ENCODE measurements around the gene ACSS1.

ACSS1 gene

DNA sequence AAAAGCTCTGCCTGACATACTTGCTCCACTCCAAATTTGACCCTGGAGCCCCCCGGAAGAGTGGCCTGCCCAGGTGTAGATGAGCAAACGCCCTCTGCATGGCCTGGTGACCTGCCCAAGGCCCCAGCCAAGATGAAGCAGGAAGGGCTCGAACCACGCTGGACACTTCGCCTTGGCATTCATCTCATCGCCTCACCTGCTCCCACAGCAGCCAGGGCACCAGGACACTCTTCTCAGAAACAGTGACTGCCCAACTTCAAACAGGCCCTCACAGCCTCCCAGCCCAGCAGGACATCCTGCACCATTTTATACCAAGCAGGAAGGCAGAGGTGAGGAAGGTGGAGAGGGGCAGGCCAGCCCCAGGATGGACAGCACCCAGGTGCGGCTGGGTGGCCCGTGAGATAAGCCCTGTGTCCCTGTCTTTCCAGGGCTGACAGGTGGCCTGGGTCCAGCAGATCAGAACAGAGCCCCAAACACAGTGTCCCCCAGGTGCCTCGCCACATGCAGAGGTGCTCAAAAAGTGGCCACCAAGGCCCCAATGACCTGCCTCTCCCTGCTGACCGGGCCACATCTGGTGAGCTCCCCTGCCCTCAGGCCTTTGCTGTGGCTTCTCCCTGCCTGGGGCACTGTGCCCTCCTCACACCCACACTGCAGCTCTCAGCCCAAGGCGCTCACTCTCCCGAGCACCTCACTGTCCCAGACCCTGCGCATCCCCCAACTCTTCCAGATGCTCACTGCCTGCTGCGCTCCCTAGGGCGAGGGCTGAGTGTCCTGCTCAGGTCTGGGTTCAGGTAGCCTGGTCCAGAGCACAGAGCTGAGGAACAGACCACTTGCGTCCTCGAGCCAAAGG lies 7.2 kb downstream of the ACSS1 start:
- TF ChIP-seq GATA2 (IDR thresholded peaks at IDR 0.05; ENCODE audit: low read depth, low read length) (no peak), GATA3 (IDR thresholded peaks at IDR 0.05; ENCODE audit: low read depth, low read length) (no peak)

DNA sequence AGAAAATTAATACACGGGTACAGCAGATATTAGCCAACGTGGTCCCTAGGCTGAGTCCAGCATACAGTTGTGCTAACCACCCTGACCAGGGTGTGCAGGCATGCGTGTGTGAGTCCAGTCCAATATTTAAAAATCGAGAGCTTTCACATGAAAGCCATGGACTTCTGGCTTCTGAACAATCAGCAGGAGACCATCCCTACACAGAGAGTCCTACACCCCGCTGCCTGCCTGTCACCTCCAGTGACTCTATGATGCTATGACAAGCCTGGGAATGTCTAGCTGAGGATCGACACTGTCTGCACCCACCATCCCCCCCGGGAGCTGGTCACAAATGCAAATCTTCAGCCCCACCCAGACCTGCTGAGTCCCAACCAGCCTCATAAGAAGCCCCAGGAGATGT lies 7.9 kb downstream of the ACSS1 start:
- TF ChIP-seq GATA2 (IDR thresholded peaks at IDR 0.05; ENCODE audit: low read depth, low read length), result no peak
- no peak for TF ChIP-seq GATA3 (IDR thresholded peaks at IDR 0.05; ENCODE audit: low read depth, low read length)

DNA sequence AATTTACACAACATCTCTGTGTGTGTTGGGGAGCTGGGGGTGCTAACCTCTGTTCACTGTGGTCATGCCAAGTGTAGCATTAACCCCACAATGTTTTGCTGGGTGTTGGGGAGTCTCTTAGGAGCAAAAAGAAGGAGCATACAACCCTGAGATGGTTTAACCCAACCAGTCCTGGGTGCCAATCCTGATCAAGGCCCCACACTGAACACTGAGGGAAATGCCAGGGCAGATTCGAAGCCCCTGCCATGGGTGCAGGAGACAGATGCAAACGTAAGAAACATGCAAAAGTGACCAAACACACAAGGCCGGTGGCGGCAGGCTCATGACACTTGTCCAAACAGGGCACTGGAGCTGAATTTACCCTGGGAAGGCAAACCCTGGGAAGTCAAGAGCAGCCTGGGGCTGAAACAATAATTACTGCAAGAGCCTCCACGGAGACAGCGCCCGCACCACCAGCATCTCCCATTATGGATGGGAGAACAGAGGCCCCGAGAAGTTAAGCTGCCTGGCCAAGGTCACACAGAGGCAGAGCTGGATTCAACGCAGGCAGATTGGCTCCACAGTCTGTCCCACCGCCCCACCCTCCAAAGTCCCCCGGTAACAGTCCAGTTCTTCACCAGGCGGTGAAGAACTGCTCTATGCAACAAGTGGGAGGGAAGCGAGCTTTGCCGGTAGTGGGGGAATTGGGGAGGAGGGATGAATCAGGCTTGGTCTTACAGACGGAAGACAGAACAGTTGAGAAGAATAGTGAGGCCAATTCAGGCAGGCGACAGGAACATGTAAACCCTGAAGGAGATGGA lies 8.5 kb downstream of the ACSS1 start:
- TF ChIP-seq GATA3 (IDR thresholded peaks at IDR 0.05; ENCODE audit: low read depth, low read length), result no peak
- TF ChIP-seq GATA2 (IDR thresholded peaks at IDR 0.05; ENCODE audit: low read depth, low read length), result no peak

DNA sequence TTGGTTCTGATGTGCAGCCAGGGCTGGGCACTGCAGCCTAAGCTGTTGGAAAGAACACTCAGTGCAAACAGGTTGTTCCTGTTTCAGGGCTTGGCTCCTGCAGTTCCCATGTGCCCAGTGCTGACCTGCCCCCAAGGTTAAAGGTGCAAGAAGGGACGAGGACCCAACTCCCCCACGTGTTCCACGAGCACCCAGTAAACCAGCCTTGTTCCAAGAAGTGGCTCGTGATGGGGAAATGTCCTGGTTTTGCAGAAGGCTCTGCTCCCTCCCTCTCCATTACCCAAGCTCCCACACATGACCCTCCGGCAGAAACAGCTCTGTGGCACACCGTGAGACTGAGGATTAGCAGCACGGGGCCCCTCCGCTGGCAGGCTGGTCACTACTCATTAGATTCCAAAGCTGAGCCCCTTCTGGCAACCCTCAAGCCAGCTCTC lies 9.4 kb downstream of the ACSS1 start:
- TF ChIP-seq GATA2 (IDR thresholded peaks at IDR 0.05; ENCODE audit: low read depth, low read length) (no peak), GATA3 (IDR thresholded peaks at IDR 0.05; ENCODE audit: low read depth, low read length) (no peak)

DNA sequence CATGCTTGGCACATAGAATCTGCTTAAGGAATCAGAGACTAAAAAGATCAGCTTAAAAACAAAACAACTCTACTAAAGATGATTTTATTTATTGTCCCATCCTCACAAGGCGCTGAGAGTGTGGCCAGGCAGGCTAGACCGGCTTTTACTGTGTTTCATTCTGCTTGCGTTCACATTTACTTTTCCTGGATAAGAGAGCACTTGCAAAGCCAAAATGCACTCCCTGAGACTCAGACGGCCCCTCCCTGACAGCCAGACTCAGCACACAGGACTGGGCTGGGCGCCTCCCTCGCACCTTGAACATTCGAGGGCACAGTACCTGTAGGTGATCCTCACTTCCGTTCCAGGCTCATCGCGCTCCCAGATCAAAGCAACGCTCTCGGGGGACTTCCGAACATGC lies 10.2 kb downstream of the ACSS1 start:
- TF ChIP-seq GATA2 (IDR thresholded peaks at IDR 0.05; ENCODE audit: low read depth, low read length), result no peak
- no peak for TF ChIP-seq GATA3 (IDR thresholded peaks at IDR 0.05; ENCODE audit: low read depth, low read length)

DNA sequence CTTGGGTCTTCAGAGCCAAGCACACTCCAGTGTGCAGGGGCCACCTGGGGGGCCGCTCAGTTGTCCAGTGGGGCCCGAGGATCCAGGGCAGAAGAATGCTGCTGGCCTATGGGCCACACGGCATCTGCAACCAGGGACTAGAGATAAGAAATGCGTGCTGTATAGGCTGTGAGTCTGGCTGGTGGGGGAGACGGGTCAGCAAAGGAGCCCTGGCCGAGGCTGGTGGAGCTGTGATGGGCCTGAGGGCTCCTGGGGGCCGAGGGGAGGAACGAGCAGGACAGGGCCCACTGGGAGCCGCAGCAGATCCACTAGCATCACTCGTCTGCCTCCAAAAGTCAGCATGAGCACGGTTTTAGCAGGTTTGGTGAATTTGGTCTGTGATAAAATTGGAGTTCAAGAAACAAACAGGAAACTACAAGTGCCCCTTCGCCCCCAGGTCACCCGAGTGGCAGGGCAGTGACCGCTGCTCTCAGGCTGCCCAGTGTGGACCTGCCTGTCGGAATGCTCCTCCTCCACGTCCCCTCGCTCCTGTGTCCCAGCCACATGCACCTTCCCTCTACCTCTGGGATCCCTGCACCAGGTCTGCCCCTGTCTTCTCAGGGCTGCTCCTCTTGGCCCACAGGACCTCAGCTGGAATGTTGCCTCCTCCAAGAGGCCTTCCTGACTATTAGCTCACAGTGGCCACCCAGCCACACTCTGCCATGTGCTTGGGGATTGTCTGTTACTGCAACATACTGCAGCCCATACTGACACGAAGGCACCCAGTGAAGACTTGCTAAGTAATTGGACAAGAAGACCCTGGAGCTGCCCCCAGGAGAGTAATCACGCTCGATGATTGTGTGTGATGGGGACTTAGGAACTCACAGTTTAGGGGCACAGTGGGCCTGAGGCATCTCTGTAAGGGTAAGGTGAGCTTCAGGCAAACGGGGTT lies 10.9 kb downstream of the ACSS1 start:
- TF ChIP-seq GATA3 (IDR thresholded peaks at IDR 0.05; ENCODE audit: low read depth, low read length) (no peak), GATA2 (IDR thresholded peaks at IDR 0.05; ENCODE audit: low read depth, low read length) (no peak)

DNA sequence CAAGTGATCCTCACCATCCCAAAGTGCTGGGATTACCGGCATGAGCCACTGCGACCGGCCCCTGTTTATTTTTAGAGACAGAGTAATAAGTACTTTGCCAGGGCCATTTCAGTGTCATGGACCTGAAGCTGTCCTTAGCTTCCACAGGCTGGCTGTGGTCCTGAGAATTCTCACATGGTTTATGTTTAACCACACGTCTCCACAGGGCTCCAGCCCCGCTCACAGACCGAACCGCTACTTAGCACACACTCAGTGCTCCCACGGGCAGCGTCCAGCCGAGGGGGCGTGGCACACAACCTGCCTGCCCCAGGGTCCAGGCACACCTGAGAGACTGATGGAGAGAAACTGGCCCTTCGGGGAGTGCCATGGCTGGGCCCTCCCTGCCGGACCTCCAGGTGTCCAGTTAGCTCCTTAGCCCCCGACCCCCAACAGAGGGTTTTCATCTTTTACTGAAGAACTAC lies 11.7 kb downstream of the ACSS1 start:
- no peak for TF ChIP-seq GATA2 (IDR thresholded peaks at IDR 0.05; ENCODE audit: low read depth, low read length)
- no peak for TF ChIP-seq GATA3 (IDR thresholded peaks at IDR 0.05; ENCODE audit: low read depth, low read length)

DNA sequence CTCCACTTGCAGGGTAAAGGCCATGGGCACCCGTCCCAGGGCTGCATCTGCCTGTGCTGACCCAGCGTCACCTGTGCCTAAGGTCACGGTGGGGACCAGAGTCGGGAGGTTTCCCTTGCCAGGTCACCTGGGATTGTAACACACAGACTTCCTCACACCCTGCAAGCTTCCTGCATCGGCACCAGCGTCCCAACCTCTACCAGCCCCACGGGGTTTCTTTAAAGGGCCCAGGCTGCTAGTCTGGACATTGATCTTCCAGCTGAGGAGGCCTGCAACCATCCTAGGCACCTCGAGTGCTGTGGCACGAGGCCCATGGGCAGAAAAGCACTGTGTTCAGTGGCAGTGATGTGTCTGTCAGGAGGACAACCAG lies 12.6 kb downstream of the ACSS1 start:
- no peak for TF ChIP-seq GATA2 (IDR thresholded peaks at IDR 0.05; ENCODE audit: low read depth, low read length)
- TF ChIP-seq GATA3 (IDR thresholded peaks at IDR 0.05; ENCODE audit: low read depth, low read length), result no peak

DNA sequence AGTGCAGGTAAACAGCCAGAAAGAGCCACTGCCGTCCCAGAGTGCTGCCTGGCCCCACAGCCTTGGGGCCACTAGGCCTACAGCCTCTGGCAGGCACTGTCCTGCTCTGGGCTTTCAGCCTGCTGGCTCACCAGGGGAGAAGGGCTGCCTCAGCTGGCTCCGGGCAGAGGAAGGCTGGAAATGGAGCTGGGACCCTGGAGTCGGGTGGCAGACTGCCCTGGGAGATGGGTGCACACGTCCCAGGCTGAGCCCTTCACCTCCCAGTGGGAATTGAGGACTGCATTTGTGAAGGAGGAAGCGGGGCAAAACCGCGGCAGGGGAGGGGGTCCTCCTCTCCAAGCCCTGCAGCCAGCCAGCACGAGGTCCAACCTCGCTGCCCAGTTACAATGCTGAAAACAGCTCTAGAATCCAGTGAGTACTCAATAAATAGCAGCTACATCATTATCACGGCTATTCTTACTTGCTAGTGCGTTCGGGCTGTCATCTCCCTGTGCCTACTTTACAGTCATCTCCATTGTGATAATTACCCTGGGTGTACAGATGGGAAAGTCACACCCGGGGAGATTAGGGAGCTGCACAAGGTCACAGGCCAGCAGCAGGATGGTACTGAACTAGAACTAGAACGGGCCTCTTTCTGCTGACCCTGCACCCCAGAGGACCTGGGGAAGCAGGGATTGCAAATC lies 13.1 kb downstream of the ACSS1 start:
- TF ChIP-seq GATA3 (IDR thresholded peaks at IDR 0.05; ENCODE audit: low read depth, low read length), result no peak
- TF ChIP-seq GATA2 (IDR thresholded peaks at IDR 0.05; ENCODE audit: low read depth, low read length), result no peak

DNA sequence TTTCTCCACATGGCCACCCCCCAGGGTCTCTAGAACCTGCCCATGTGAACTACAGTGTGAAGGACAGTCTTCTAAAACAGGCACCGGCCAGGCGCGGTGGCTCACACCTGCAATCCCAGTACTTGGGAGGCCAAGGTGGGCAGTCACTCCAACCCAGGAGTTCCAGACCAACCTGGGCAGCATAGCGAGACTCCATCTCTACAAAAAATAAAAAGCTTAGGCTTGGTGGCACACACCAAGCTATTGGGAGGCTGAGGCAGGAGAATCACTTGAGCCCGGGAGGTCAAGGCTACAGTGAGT lies 13.7 kb downstream of the ACSS1 start:
- no peak for TF ChIP-seq GATA3 (IDR thresholded peaks at IDR 0.05; ENCODE audit: low read depth, low read length)
- no peak for TF ChIP-seq GATA2 (IDR thresholded peaks at IDR 0.05; ENCODE audit: low read depth, low read length)

DNA sequence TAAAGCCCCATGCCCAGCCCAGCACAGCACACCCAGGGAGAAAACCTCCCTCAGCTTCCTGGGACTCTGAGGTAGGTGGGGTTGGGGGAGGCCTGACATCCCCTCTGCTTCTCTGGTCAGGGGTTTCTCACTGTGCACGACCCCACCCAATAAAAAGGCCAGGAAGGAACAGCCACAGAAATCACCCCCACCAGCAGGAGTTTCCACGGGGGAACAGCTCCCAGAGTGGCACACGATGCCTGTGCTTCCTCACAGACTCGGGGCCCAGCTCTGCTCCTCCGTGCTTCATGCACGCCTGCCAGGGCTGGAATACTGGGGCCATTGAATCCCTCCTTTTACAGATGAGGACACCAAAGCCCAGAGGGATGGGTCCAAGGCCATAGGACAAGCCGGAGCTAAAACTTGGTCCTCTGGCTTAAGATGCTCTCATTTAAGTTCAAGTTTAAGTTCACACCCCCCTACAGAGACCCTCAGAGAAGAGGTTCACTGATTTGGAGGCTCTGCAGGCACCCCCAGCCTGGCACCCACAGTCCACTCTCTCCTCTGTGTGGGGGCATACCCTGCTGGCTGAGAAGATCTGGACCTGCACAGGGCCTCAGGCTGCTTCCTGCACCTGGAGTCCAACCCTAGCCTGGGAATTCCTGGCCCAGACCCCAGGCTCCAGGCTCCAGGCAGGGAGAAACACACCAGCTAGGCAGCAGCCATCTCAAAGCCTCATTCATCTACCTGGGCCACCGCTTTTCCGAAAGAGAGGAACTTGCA lies 14.3 kb downstream of the ACSS1 start:
- TF ChIP-seq GATA3 (IDR thresholded peaks at IDR 0.05; ENCODE audit: low read depth, low read length) (no peak), GATA2 (IDR thresholded peaks at IDR 0.05; ENCODE audit: low read depth, low read length) (no peak)

DNA sequence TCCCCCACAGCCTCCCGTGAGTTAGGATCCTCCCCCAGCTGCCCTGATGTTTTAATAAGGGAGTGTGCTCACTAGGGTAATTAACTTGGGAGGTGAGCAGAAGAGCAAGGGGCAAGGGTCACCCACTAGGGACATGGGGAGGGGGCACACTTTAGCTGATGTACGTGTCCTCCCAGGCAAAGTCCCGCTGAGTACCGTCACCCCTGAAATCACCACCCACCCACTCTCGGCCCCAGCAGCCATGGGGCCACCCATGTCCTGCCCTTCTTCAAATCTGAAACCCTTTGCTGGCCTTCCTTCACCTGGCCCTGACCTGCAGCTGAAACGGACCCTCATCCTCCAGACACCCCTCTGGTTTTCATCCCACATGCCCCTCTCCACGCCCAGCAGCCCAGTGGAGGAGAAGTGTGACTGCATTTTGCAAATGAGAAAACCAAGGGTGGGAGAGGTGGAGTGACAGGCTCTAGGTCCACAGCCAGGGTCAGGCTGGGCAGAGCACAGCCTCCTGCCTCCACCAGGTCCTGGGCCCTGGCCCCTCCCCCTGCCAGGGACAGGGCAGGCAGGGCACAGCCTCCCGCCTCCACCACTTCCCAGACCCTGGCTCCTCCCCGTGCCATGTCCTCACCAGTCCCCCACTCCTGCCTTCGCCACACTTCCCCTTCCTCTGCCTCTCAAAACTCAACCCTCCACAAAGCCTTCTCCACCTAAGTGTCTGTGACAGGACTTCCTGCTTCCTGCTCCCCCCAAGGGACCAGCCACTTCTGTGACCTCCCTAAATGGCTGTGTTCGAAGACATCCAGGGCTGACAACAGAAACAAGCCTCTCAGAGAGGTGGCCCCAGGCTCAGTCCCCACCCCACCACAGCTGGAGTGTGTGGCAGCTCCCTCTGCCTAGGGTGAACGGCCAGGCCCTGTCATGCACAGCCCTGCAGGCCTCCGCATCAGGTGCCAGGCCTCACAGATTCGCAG lies 15.1 kb downstream of the ACSS1 start:
- no peak for TF ChIP-seq GATA2 (IDR thresholded peaks at IDR 0.05; ENCODE audit: low read depth, low read length)
- TF ChIP-seq GATA3 (IDR thresholded peaks at IDR 0.05; ENCODE audit: low read depth, low read length), result no peak
